Measurements from ENCODE around the gene CDC40.

Gene CDC40

DNA sequence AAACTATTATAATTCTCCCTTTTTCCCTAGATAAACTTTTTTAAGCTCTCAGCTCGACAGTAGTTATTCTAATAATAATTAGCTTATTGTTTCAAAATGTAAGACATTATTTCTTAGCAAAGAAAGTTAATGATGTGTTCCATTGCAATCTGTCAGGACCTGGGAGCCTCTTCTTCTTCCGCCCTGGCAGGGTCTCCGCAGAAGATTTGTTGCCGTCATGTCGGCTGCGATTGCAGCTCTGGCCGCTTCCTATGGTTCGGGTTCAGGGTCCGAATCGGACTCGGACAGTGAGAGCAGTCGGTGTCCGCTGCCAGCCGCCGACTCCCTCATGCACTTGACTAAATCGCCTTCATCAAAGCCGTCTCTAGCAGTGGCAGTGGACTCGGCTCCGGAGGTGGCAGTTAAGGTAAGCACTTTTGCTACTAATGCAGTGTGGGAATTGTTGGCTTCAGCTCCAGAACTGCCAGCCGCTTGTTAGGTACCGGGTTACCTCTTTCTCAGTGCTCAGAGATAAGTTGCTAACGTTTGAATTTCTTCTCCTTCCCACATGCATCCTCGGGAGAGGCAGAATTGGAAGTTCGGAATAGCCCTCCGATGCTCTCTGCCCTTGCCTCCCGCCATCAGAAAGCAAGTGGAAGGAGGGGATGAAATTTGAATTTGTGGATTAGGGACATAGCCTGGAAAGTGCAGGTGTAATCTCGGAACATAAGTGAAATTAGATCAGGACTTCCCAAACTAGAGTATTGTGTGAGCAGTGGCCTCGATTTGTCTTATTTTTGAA, at the start of gene CDC40:
Gene CDC40 (plus strand): TSS at position 200 of the 781 bp plus-strand sequence. CDS start 18 bp downstream, at position 218.
- DNase-seq (ENCODE audit: low read depth in 2 of 2): no peak

DNA sequence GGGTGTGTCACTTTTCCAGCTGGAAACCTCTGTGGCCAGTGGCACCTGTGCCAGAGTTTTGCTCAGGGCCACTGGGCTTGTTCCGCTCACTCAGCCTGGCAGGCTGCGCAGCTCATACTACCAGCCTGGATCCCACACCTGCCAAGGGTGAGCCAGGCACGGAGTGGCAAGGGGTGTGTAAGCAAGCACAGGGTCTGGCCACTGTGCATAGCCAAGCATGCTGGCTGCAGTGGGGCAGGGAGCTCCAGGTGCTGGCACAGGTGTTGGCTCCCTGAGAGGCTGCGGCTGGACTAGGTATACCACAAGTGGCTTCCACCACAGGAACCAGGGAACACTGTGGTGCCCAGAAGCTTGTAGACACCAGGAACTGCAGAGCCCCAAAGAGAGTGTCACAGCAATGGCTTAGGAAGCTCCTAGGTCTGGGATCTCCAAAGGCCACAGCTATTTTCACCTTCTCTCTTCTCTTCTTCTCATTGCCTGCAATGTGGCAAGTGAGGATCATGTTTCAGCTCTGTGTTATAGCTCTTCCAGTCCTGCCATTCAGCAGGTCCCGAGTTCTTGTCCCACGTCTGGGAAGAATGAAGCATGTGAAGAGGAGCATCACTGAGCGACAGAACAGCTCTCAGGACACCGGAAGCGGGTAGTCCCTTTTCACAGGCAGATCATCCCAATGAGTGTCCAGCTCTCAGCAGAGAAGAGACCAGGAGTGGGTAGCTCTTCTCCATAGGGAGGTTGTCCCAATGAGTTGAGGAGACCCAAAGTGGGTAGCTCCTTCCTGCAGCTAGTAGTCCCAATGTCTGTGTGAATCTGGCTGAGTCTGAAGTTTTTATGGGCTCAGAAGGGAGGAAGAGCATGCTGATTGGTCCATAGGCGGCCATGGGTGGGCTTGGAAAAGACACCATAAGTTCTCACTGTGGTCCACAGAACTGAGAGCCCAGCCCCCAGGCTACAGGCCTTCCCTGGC, 42.0 kb upstream of the CDC40 start:
- no peak for DNase-seq (ENCODE audit: low read depth in 2 of 2)

DNA sequence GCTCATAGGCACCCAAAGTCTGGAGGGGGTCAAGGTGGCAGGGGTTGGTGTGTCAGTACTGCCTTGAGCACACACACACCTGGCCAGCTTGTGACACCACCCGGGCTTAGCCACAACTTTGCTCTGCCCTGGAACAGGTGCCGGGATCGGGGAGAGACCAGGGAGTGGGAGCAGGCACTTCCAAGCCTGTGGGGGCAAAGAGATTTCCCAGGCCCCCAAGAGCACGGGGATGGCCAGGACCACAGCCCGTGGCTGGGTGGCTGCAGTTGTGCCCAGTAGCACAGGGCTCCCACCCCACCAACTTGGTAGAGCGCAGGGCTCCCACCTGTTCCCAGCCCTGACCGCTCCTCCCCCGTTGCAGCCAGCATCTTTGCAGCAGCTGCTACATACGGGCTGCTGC, 41.2 kb upstream of the CDC40 start:
- no peak for DNase-seq (ENCODE audit: low read depth in 2 of 2)

DNA sequence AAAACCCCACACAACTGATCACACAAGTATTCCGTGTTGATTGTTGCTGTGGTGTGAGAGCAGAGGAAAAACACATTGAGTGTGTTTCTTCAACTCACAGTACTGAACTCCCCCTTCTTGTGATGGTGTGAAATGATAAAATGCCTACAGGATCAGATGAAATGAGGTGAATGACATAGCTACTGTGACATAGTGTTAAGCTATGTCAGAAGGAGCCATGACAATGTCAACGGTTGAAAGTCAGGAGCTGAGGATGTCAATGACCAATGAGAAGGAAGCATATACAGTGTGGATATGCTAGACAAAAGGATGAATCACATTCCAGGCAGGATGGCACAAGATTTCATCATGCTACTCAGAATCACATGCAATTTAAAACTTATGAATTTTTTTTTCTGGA, 39.6 kb upstream of the CDC40 start:
- DNase-seq (ENCODE audit: low read depth in 2 of 2): peak; percentile 40 to 46

DNA sequence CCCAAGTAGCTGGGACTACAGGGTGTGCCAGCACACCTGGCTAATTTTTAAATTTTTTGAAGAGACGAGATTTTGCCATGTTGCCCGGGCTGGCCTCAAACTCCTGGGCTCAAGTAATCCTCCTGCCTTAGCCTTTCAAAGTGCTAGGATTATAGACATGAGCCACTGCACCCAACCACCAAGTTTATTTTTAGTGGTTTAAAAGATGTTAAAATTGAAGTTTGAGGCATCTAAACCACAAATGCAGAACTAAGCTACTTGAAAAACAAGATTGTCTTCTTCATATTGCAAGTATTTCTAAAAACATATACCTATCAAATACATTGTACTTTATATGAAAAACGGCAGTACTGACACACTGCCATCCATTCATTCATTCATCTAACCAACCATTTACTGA, 32.4 kb upstream of the CDC40 start:
- DNase-seq (ENCODE audit: low read depth in 2 of 2): no peak

DNA sequence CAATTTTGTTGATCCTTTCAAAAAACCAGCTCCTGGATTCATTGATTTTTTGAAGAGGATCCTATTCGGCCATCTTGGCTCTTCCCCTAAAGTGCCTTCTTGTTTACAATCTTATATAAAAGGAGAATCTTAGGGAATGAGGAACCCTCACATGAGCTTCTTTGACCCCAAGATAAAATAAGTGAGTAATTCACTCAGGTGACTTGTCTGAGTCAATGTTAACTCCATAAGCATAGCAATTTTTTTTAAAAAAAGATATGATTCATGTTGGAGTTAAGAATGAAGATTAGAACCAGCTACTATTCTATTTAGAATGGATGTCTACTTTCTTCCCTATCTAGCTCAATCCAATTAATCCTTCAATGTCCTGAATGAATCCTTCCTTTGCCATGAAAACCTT, 21.7 kb upstream of the CDC40 start:
- no peak for DNase-seq (ENCODE audit: low read depth in 2 of 2)

DNA sequence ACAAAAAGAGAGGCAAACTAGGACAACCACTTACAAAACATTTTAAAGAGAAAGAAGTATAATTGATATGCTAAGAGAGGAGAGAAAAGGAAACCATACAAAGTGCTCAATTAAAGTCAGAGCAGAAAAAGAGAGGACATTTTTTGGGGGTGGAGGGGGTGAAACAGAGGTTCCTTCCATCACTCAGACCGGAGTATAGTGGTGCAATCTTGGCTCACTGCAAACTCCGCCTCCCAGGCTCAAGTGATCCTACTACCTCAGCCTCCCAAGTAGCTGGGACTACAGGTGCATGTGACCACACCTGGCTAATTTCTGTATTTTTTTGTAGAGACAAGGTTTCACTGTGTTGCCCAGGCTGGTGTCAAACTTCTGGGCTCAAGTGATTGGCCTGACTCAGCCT, 10.1 kb upstream of the CDC40 start:
- no peak for DNase-seq (ENCODE audit: low read depth in 2 of 2)

DNA sequence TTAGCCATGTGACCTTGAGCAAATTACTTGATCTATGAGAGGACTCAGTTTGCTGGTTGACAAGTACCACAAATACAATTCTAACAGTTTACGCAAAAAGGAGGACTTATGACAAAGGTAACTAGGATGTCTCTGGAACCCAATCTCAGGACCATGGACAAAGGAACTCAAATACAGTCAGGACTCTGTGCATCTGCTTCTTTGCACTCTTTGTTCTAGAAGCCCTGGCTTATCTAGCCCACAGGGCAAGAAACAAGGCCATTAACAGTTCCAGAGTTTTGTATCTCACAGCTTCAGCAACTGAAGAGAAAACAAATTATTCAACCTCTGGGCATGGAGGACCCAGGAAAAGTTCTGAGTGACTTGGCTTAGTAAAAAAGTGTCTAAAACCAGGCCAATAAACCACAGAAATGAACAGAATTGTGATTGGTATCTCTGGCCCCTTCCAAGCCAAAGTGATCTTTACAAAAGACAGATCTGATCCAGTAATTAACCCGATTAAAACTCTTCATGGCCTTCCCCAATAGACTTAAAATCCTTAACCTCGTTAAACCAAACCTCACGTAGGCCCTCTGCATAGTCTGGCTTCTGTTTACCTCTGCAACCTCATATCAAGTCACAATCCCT, 6.6 kb upstream of the CDC40 start:
- DNase-seq (ENCODE audit: low read depth in 2 of 2): no peak

DNA sequence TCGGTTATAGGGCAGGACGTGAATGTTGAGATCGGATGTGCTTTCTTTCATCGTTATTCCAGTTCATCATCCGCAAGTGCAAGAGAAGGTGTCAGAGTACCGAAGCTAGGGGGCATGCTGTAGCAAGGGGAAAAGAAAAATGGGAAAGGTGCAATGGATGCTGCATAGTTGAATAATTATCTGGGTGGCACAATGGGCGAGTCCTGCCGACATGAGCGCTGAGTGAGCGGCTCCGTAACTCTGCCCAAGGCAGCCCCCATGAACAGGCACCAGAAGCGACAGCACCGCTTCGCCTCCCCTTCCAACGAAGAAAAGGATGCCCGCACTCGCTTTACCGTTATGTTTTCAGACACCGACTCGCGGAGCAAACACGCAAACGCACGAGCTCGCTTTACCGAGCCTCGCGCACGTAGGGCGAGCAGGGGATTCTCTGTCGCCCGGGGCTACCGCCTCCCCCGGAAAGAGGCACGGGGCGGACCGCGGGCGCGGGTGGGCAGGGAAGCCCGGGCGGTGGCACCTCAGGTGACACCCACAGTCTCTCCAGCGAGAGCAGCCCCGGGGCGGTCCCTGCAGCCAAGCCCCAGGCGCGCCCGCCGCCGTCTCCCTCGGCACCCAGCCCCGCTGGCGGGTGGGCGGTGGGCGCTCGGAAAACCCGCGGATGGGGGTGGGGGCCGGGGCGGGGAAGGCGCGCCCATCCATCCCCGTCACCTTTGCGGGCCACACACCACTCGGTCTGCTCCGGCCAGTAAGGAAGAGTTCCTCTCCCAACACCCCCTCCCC, 1.4 kb upstream of the CDC40 start:
- peak; percentile 31 to 36 for DNase-seq (ENCODE audit: low read depth in 2 of 2)

DNA sequence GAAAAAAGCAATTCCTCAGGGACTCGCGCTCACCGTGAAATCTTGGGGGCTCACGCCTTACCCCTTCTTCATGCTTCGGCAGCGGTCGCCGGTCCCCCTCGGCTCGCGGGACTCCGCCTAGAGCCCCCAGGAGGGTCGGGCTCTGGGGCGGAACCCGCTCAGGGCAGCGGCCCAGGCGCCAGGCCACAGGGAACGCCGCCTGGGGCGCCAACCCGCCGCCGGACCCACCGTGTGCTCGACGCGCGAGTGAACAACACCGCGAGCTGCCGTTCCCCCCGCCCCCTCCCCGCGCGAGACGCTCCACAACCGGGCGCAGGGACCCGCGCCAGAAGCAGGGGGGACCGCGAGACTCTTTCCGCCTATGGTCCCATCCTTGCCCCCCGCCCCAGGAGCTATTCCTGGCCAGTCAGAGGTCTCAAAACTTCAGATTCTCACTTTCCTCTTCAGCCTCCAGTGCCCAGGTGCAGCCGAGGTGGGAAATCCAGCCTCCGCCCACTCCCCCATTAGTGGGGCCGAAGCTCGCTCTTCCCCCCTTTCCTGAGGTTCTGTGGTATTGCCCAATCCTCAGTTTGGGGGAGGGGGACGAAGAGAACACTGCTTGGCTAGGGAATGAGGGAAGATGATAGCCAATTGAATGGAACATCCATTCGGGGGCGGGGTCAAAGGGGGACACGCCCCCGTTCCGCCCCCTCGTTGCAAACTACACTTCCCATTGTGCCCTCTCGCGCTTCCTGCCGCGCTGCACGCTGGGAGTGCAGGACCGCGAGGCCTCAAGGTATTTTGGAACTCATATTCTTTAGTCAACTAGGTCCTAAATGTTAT, 610 bp upstream of the CDC40 start, which contains the start of gene WASF1:
Gene WASF1 (minus strand): TSS at position 265 of the 822 bp plus-strand sequence. CDS start 52,069 bp downstream, outside the sequence.
- DNase-seq (ENCODE audit: low read depth in 2 of 2): peak; percentile 98

DNA sequence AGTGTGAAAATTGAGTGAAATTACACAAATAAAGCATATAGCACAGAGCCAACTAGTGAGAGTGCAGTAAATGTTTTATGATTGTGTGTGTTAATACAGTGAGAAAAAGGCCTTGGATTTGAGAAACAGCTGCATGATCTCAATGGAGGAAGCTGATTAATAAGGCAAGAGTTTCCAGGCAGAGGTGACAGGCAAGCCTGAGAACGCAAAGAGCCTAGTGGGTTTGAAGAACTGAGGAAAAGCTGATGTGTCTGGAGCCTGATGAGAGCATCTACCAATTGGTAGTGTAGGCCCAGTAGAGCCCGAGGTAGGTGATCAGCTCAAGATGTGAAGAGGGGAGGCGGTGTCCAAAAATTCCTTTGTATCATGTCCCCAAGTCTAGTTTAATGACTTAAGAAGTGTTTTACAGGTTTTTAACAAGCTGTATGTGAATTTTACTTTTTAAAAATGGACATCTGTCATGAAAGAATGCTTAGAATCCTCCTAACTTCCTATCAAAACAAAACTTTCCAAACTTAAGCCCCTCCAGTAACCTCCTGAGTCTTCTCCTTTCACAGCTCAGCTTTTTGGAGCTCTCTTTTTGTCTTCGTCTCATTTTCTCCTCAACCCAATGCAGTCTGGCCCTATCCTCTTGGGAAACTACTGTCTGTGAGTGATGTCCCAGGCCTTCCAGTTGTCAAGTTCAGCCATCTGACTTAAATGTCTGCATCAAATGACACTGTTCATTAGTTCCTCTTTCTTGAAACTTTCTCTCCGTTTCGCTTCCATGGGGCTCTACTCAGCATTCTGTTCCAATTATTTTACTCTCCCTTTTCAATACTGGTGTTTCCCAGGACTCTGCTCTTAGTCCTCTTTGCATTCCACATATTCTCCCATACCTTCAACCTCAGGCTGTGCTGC, 1.2 kb downstream of the CDC40 start:
- no peak for DNase-seq (ENCODE audit: low read depth in 2 of 2)

DNA sequence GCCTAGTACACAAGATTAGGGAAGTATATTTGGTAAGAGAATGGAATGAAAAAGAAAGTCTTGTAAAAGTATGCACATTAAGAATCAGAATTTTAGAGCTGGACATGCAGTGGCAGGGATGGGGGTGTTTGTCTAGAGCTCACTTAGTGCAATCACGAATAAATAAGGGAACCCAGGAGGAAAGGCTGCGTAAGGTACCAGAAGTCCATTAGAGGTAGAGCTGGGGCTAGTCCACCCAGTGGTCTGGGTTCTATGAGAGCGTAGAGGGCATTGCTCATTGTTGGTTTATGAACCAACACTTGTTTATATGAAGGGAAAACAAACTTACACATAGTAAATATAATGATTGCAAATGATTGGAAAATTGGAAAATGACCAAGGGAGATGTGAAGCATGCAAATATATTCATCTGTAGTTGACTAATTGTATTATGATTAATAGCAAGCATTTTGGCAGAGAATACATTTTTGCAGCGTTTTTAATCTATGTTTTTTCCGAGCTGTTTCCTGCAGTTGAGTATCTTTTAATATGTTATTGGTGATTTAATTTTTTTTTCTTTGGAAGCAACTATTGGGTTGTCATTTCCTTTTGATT, 3.2 kb downstream of the CDC40 start:
- DNase-seq (ENCODE audit: low read depth in 2 of 2): no peak

DNA sequence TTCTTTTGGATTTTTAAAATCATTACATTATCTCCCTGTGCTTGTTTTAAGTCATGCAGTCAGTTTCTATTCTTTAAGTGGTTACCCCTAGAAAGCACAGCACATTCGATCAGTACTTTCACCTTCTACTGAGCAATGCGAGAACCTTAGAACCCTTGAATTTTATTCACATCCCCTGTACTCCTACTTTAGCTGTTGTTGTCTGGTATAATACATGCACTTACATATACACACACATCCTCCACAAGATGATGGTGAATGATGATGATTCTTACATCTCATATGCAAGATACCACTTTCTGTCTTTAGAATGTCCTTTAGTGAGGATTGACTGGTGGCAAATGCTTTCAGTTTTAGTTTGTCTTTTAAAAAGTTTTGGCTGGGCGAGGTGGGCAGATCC, 5.7 kb downstream of the CDC40 start:
- DNase-seq (ENCODE audit: low read depth in 2 of 2): no peak

DNA sequence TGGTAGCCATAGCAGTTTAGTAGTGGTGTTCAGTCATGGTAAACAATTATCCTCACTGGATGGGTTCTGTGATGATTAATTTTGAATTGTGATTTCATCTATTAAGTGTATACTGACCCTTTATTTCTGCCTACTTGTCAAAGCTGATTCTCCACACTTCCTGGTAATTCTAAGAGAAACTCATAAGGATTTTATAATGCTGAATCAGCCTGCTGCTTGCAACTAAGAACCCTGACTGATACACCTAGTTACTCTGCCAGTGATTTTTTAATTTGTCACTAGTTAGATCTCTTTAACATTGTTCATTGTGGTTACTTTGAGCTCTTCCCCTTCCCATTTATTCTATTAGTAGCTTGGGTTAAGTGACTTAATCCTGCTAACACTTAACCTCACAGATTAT, 8.6 kb downstream of the CDC40 start:
- DNase-seq (ENCODE audit: low read depth in 2 of 2): no peak

DNA sequence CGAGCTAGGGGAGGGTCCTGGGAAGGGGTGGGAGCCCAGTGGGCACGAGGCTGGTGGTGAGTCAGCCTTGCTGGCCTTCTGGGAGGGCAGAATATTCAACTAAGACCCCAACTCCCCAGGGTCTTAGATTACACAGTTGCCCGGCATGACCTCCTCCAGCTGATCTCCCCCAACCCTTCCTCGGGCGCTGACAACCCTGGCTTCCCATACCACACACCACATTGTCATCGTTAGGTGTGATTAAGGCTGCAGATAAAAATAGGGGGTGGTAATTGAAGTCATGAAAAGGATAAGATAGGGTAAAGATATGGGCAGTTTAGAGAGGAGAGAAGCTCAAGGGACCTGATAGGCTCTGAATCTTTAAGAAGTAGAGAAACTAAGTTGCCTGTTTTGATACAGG, 10.5 kb downstream of the CDC40 start:
- no peak for DNase-seq (ENCODE audit: low read depth in 2 of 2)

DNA sequence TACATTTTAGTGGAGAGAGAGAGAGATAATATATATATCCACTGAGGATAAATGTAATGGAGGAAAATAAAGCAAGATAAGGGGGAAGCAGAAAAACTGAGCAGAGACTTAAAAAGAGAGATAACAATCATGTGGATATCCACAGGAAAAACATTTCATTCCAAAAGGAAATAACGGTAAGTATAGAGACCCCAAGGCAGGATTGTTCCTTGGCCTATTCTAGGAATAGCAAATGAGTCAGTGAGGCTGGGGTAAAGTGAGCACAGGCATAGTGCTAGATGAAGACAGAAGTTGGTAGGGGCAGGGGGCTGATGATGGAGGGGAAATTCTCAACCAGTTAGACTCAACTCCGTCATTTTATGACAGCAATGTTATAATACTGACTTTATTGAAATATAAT, 11.2 kb downstream of the CDC40 start:
- DNase-seq (ENCODE audit: low read depth in 2 of 2): no peak

DNA sequence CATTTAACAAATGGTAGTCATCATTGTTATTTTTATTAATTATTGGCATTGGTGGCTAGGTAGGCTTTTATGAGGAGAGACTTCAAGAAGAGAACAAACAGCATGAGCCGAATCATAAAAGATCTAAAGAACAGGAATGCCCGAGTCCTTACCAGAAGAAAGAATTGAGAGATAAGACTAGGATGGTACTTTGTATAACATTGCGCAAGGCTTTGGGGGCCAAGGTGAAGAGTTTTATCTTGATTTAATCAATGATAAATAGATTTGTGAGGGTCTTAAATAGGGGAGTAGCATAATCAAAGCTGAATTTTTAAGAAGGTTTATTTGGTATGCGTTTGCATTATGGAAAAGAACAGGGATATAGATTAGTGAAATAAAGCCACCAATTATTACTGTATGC, 15.4 kb downstream of the CDC40 start:
- DNase-seq (ENCODE audit: low read depth in 2 of 2): no peak

DNA sequence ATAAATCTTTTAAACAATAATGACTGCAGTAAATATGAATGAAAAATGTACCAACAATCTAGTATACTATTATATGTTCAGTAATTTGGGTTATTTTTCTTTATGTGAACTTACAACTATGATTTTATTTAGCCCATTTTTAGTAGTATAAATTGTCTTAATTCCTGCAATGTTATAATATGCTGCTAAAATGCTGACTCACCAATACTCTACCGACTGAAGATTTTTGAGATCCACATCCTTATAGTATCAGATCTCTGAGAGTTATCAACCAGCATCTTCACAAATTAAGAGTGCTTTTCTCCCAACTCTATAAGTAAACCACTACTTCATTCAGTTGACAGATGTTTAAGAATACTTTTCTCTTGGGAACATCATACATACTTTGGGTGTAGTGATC, 16.6 kb downstream of the CDC40 start:
- DNase-seq (ENCODE audit: low read depth in 2 of 2): no peak

DNA sequence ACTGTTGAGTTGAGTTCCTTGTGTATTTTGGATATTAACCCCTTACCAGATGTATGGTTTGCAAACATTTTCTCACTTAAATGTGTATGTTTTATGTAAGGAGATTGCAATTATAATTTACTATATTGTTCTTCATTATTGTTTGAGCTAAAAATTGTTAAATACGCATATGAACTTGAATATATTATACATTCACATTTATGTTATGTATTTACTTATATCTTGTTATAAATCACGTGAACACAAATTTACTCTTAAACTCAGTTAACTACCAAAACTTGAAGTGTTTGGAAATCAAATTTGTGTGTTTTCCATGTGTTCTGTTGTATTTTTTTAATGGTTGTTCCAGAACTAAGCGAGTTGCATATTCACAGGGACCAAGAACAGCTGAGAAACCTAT, 18.3 kb downstream of the CDC40 start:
- DNase-seq (ENCODE audit: low read depth in 2 of 2): no peak

All from fibroblast of skin of left quadriceps (primary cell).